Measurements from ENCODE around the gene SPDYA.

SPDYA gene

GRCh38 chr2:28828382-28828781 is 17.7 kb downstream of the SPDYA start:
- DNase-seq, result peak; percentile 7

DNA sequence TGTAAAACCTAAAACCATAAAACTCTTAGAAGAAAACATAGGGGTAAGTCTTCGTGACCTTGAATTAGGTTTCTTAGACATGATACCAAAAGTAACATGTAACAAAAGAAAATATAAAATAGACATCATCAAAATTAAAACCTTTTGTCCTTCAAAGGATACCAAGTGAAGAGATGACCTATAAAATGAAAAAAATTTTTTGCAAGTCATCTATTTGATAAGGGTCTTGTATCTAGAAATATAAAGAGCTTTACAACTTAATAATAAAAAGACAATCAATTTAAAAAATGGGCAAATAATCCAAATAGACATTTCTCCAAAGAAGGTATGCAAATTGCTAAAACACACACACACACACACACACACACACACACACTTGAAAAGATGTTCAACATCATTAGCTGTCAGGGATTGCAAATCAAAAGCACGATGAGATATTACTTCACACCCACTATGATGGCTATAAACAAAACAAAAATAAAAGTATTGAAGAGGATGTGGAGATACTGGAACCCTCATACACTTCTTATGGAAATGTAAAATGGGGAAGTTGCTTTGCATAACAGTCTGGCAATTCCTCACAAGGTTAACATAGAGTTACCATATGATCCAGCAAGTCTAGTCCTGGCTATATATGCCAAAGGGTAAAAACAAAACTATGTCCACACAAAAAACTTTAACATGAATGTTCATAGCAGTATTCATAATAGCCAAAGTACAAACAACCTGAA is 23.3 kb downstream of the SPDYA start:
- DNase-seq, result no peak

DNA sequence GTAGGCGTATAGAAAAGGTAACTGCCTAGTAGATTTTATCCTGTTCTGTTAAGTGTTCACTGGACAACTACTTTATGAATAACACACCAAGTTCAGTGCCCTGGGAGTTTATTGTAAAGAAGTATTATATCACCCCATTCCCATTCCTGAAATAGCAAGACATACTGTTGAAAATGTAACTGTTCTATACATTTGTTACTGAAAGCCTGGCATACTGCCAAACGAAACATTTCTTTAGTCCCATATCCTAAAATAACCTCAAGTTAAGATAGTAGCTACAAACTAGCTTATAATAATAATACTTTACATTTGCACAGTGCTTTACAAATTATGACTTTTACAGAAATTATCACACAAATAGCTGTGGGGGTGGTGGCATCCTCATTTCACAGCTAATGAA is 25.1 kb downstream of the SPDYA start:
- no peak for DNase-seq

- no peak for DNase-seq
Measured at GRCh38 chr2:28838971-28839370, 28.3 kb downstream of the SPDYA start.

GRCh38 chr2:28842042-28842441 is 31.4 kb downstream of the SPDYA start:
- DNase-seq, result no peak

DNA sequence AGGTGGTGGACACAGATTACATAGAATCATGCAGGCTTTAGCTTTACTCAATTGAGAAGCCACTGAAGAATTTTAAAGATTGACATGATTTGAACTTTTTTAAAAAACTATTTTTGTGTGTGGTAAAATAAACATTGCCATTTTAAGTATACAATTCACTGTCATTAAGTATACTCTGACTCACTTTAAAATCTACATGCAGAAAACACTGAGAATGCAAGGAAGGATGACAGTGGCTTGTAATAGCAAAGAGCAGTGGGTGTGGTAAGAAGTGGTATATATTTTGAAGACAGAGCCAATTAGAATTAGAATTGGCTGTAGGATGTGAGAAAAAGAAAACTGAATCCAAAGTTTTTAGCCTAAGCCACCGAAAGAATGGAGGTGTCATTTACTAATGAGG is 44.6 kb downstream of the SPDYA start:
- no peak for DNase-seq

GRCh38 chr2:28855977-28856376 is 45.3 kb downstream of the SPDYA start:
- no peak for DNase-seq

- DNase-seq, result no peak
Measured at GRCh38 chr2:28868611-28869010, 58.0 kb downstream of the SPDYA start.

GRCh38 chr2:28869494-28870145 is 59.0 kb downstream of the SPDYA start:
- no peak for DNase-seq

GRCh38 chr2:28870146-28870891 is 59.7 kb downstream of the SPDYA start, which contains the start of gene TRMT61B:
Gene TRMT61B (minus strand): TSS chr2:28870309. CDS start chr2:28870277, 32 bp downstream.
- peak; percentile 97 for DNase-seq

DNA sequence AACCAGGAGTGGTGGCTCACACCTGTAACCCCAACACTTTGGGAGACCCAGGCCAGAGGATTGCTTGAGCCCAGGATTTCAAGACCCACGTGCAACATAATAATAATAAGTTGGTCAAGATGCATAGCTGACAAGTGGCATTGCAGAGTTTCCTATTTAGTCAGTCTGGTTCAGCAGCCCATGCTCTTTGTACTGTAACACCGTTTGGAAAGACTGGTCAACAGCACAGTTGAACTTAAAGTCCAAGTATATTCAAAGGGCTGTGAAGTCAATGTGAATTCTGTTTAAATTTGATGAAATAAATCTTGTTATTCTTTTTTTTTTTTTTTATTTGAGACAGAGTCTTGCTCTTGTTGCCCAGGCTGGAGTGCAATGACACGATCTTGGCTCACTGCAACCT is 61.0 kb downstream of the SPDYA start:
- no peak for DNase-seq

GRCh38 chr2:28880193-28880592 is 69.6 kb downstream of the SPDYA start:
- DNase-seq, result no peak

DNA sequence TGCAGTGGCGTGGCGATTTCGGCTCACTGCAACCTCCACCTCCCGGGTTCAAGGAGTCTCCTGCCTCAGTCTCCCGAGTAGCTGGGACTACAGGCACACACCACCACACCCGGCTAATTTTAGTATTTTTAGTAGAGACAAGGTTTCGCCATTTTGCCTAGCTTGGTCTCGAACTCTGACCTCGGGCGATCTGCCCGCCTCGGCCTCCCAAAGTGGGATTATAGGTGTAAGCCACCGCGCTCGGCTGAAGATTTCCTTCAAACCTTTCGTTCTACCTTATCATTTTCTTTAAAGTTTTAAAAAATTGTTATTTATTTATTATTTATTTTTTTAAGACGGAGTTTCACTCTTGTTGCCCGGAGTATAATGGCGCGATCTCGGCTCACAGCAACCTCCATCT is 82.9 kb downstream of the SPDYA start:
- DNase-seq, result no peak

DNA sequence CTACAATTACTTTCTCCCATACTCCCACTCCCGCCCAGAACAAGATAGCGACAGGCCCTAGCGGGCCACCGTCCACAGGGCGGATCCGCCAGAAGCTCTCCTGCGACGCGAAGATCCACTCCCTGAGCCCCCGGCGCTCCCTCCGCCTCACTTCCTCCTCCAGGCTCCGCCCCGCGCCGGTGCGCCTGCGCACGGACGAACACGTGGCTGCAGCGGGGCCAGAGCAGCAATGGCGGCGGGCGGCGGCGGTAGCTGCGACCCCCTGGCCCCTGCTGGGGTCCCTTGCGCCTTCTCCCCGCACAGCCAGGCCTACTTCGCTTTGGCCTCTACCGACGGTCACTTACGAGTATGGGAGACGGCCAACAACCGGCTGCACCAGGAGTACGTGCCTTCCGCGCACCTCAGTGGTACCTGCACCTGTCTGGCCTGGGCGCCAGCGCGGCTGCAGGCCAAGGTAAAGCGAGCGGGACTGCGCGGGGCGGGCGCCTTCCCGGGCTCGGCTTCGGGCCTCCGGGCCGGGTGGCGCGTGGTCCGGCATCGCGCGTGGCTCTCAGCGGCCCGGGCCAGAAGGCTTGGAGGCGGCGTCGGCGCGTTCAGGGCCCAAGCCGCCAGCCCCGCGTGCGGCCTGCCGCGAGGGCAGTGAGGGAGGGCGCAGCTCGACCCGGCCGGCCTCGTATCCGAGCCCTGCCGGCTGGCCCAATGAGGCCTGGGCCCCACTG is 84.0 kb downstream of the SPDYA start, which contains the start of gene WDR43:
Gene WDR43, plus strand, starts transcription at position 198 of the 719 bp plus-strand sequence. Its CDS starts 32 bp downstream, at position 230.
- peak; percentile 99 for DNase-seq

DNA sequence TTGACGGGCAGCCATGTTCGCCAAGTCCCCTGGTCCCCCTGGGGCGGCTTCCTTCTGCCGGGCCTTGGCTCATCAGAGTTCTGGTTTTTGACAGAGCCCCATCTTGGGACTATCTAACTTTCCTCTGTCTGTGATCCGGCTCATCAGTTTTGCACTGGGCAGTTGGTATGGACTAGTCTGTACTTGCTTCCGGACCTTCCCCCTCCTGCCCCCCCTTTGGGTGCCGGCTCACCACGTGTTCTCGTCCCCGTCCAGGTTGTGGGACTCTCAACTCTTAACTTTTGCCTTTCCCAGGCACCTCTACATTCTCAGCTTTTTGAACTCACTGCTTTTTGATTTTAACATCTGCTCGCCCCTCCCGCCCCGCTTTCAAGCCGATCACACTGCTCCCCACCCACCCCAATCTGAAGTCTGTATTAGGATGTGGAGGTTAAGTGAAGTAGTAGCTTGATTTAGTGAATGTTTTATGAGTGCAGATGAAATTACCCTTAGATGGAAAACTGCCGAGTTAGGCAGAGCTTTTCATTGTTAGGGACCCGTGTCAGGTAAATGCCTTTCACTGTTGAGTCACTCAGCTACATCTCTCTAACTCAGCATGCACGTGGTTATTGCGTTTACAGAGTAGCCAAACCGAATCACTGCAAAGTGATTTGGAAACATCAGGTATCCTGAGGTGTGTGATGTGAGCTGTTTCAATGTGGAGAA is 84.7 kb downstream of the SPDYA start:
- peak; percentile 64 for DNase-seq

- no peak for DNase-seq
Measured at GRCh38 chr2:28896906-28897305, 86.3 kb downstream of the SPDYA start.

GRCh38 chr2:28898048-28898447 is 87.4 kb downstream of the SPDYA start:
- no peak for DNase-seq

Measured in activated CD4-positive, alpha-beta T cell treated with anti-CD3 and anti-CD28 coated beads, Interleukin-10, Interleukin-2, amounts not matched to agents 100 ng/mL and 50 ng/mL, durations not matched to agents 16 hours and 8 hours (primary cell).